Measurements from ENCODE around the gene NCS1. TPM values are rescaled to one million over a fixed set of nuclear protein-coding genes. Genes with fewer than 3 reads are reported as not detected.

The NCS1 gene
- total RNA-seq: 10 to 100 TPM; 14.0 to 30.4 TPM

DNA sequence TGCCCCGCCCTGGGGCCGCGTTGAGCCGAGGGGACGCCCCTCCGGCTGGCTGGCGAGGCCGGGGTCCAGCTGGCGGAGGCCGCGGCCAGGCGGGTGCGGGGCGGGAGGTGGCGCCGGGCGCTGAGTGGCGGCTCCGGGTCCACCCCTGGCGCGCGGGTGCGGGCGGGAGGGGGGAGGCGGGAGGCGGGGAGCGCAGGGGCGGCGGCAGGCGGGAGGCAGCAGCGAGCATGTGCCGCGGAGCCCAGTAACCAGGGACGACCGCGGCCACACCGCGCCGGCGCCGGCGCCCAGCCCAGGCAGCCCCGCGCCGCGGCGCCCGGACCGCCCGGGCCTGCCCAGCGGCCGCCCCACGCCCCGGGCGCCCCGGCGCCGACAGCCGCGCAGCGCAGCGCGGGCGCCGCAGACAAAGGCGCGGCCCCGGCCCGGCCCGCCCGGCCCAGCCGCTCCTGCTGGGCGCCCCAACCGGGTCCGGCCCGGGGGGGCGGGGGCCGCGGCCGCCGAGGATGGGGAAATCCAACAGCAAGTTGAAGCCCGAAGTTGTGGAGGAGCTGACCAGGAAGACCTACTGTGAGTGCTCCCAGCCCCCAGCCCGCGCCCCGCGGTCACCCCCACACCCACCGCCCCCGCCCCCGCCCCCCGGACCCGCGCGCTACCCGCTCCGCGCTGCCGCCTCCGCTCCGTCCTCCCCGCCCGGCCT lies at the start of gene NCS1:
Gene NCS1 (plus strand): TSS at position 244 of the 697 bp plus-strand sequence. CDS start 260 bp downstream, at position 504.
- H3K27me3 Mint-ChIP-seq: peaks cover 5% of the 10 kb centered on the region
- H3K4me1 Mint-ChIP-seq: peaks cover under 1% of the 10 kb centered on the region
- H3K4me3 Mint-ChIP-seq: peak within 1 kb of the TSS; percentile 70
- no peaks in the 10 kb centered on the region for H3K9me3 Mint-ChIP-seq
- H3K36me3 Mint-ChIP-seq (ENCODE audit: low read depth): no peaks in the 10 kb centered on the region
- H3K27ac Mint-ChIP-seq: no peak within 1 kb of the TSS
- ATAC-seq (replicated peaks): peak; percentile 72

DNA sequence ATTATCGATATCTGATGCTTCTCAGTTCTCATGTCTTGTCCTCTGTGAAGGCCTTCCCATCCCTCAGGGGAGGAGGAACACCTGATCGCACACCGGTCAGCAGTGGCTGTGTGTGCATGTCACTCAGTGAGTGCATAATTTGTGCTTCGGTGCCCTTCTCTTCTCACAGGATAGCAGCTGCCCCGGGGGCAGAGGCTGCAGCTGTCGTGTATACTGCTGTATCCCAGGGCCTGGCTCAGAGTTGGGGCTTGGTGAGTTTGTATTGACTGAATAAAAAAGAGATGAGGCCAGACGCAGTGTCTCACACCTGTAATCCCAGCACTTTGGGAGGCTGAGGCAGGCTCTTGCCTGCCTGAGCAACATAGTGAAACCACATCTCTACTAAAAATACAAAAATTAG lies 49.7 kb upstream of the NCS1 start:
- H3K9me3 Mint-ChIP-seq: no peaks in the 10 kb centered on the region
- no peak for ATAC-seq (replicated peaks)
- no peak overlapping the region for H3K27ac Mint-ChIP-seq
- no peak overlapping the region for H3K4me3 Mint-ChIP-seq
- H3K27me3 Mint-ChIP-seq: no peaks in the 10 kb centered on the region
- peaks cover 65% of the 10 kb centered on the region for H3K36me3 Mint-ChIP-seq (ENCODE audit: low read depth)
- H3K4me1 Mint-ChIP-seq: peaks cover 10% of the 10 kb centered on the region

DNA sequence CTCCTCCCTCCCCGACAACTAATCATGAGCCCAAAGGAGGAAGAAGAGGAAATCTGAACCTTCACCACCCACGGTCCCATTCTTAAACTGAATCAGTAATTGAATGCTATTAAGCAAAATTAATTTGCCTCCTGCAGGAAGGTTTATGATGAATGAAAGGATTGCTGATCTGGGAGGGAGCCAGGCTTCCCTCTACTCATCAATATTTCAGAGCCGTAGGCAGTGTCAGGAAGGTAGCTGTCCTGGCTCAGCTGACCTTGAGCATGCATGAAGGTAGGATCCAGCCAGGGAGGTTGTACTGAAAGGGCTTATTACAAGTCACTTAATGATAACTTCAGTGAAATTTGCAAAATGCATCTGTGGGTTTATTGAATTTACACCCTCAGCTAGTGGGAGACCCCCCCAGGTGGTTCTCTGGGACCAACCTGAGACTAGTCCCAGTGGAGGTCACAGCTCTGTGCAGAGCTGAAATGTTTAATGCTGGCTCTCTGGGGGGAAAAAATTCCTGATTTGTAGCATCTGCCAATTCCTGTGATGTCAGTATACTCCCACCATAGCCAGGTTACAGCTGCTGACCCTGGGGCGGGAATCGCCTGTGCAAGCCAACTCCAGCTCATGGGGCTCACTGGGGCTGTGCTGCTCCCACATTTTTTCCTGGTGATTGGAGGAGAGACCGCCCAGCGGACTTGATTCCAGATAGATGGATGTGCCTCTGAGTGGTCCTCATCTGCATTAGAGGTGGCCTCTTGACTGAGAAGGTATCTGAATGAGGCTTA lies 47.9 kb upstream of the NCS1 start:
- peaks cover 20% of the 10 kb centered on the region for H3K4me1 Mint-ChIP-seq
- H3K4me3 Mint-ChIP-seq: no peak overlapping the region
- no peaks in the 10 kb centered on the region for H3K27me3 Mint-ChIP-seq
- ATAC-seq (replicated peaks): no peak
- no peak overlapping the region for H3K27ac Mint-ChIP-seq
- peaks cover 74% of the 10 kb centered on the region for H3K36me3 Mint-ChIP-seq (ENCODE audit: low read depth)
- H3K9me3 Mint-ChIP-seq: no peaks in the 10 kb centered on the region

DNA sequence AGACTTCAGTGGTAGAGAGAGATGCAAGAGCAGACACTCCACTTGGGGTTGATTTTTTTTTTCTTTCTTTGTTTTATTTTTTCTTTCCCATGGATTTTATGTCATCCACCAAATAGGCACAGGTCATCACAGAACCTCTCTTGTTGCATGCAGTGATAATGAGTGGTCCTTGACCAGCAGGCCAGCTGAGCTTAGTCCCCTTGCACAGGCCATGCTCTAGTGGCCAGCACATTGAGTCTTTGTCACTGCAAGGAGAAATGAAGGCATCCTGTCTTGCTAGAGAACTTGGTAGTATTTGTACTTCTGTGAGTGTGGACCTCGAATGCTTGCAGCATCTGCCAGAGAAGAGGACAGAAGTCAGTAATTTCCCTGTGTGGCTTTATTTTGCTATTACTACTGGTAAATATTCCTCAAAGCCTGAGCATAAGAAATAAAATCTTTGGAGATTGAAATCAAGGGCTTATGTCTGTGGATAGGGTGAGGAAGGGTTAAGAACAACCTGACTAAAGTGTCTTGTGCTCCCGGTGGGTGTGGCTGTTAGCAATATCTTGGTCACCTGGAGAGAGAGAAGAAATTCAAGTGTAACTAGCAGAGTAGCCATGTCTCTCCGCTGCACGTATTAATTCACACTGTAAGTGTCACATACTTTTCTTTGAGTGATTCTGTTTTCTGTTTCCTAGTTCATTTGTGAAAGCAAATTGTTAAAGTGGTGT lies 45.3 kb upstream of the NCS1 start:
- Mint-ChIP-seq H3K27me3 (no peaks in the 10 kb centered on the region), H3K27ac (peak overlapping the region; percentile 2), H3K36me3 (ENCODE audit: low read depth) (peaks cover 78% of the 10 kb centered on the region), H3K4me1 (peaks cover 36% of the 10 kb centered on the region), H3K4me3 (peak overlapping the region; percentile 90), H3K9me3 (no peaks in the 10 kb centered on the region)
- ATAC-seq (replicated peaks): no peak

DNA sequence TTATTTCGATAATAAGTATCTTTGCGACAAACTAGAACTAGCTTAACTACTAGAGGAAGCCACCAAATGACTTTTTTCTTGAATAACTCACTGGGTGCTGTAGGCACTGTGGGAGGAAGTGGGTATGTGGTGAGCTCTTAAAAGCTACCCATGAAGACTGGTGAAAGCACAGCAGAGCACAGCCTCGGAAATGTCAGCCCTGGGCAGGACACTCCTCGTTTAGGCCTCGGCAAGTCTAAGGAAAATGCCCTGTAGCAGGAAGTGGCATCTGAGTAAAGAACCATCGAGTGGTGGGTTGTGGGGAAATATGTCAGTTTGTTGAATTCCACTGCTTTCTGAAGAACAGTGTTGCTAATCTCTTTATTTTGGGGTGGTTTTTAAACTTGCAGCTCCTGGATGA lies 44.0 kb upstream of the NCS1 start:
- peaks cover 36% of the 10 kb centered on the region for H3K4me1 Mint-ChIP-seq
- H3K36me3 Mint-ChIP-seq (ENCODE audit: low read depth): peaks cover 76% of the 10 kb centered on the region
- no peaks in the 10 kb centered on the region for H3K9me3 Mint-ChIP-seq
- peak; percentile 88 for ATAC-seq (replicated peaks)
- H3K27me3 Mint-ChIP-seq: no peaks in the 10 kb centered on the region
- H3K27ac Mint-ChIP-seq: peak overlapping the region; percentile 98
- H3K4me3 Mint-ChIP-seq: peak overlapping the region; percentile 90

DNA sequence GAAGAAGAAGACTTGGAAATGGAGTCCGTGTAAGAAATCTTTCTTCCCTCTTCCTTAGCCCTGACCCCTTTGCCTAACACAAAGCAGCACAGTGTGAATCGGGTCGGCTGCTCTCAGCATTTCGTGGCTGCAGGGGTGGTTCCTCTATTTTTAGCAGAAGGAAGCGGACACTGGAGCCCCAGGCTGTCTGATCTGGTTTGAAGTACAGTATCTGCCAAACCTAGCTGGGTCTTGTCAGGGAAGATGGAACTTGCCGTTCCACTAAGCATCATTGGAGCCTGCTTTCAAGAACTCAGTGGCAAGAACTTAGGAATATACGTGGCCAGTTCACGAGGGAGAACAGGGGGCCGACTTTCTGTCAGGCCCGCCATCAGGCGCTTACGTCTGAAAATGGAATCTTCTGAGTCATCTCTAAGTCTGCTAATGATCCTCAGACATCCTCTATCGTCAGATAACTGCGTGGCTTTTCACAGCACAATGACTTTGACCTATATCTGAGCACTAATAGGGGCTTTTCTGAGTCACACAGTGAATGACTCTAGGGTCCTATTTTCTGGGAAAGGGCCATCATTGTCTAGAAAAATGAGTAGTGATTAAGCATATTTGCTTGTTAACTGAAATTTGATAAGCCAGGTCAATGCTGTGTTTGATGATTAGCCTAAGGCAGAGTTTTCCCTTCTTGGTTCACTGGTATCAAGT lies 43.3 kb upstream of the NCS1 start:
- ATAC-seq (replicated peaks): peak; percentile 82
- Mint-ChIP-seq H3K9me3 (no peaks in the 10 kb centered on the region), H3K36me3 (ENCODE audit: low read depth) (peaks cover 77% of the 10 kb centered on the region), H3K4me1 (peaks cover 36% of the 10 kb centered on the region), H3K4me3 (peak overlapping the region; percentile 90), H3K27ac (peak overlapping the region; percentile 98), H3K27me3 (no peaks in the 10 kb centered on the region)

DNA sequence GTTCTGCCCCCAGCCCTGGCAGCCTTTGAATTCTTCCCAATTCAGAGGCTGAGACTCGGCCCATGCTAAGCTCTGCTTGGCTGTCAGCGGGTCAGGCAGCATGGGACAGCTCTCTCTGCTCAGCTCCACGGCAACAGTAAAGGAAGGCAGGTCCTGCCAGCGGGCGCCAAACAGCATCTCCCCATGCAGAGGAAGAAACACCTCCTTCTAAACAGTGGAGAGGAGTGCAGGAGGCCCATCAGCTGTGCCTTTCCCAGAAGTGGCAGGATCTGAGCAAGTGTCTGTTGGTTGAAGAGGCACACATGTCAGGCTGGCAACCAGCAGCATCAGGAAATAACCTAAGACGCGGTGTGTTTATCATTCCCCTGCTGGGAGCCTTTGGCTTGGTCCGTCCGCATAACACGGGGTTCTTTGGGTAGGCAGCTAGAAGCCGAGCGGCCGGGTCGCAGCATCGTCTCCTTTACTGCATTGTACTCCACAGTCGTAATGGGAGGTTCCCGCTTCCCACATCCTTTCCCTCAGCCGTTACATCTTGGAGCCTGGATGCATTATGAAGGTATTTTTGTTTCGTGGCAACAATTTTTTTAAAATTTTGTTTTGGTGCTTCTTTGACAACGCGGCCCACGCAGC lies 42.7 kb upstream of the NCS1 start:
- Mint-ChIP-seq H3K27me3 (no peaks in the 10 kb centered on the region), H3K9me3 (no peaks in the 10 kb centered on the region), H3K27ac (peak overlapping the region; percentile 98), H3K36me3 (ENCODE audit: low read depth) (peaks cover 75% of the 10 kb centered on the region), H3K4me3 (peak overlapping the region; percentile 90), H3K4me1 (peaks cover 36% of the 10 kb centered on the region)
- no peak for ATAC-seq (replicated peaks)

DNA sequence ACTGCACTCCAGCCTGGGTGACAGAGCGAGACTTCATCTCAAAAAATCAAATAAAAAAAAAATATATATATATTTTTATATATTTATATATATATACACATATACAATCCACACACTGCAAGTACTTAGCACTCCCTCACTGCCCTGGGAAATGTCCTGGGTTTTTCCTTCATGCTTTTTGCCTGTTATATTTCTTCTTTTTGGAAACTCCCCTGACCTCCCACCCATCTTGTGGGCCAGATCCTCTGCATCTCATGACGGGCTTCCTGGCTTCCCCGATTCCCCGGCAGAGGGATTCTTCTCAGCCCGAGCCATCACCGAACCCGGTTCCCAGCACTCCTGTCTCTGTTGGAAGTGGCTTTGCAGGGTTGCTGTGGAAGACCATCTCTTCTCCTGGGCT lies 39.5 kb upstream of the NCS1 start:
- Mint-ChIP-seq H3K9me3 (no peaks in the 10 kb centered on the region), H3K4me3 (no peak overlapping the region), H3K27ac (no peak overlapping the region), H3K36me3 (ENCODE audit: low read depth) (peaks cover 83% of the 10 kb centered on the region), H3K27me3 (no peaks in the 10 kb centered on the region), H3K4me1 (peaks cover 32% of the 10 kb centered on the region)
- no peak for ATAC-seq (replicated peaks)

DNA sequence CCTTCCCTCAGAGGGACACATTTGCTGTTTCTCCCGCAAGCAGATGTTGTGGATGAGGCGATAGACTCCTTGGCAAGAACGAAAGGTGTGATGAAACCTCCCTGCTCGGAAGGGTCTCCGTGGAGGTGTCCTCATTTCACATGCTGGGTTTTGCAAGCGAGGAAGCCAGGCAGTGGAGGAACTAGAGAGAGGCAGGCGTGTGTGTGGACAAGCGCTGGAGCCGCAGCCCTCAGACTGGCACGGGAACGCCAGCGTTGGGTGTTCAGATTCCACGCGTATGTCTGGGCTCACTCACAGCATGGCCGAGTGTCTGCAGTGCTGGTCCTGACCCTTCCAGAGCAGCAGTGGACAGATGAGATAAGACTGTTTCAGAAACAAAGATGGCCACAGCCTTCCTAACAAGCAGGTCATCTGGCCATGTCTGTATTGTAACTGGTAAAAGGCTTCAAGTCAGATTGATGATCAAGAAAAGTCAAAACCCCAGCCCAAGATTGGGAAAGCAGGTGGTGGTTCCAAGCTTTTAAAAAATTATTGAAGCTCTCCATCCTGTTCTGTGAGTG lies 35.0 kb upstream of the NCS1 start:
- no peaks in the 10 kb centered on the region for H3K27me3 Mint-ChIP-seq
- no peak overlapping the region for H3K4me3 Mint-ChIP-seq
- no peak for ATAC-seq (replicated peaks)
- H3K4me1 Mint-ChIP-seq: peaks cover 28% of the 10 kb centered on the region
- H3K27ac Mint-ChIP-seq: no peak overlapping the region
- H3K9me3 Mint-ChIP-seq: no peaks in the 10 kb centered on the region
- H3K36me3 Mint-ChIP-seq (ENCODE audit: low read depth): peaks cover 41% of the 10 kb centered on the region

DNA sequence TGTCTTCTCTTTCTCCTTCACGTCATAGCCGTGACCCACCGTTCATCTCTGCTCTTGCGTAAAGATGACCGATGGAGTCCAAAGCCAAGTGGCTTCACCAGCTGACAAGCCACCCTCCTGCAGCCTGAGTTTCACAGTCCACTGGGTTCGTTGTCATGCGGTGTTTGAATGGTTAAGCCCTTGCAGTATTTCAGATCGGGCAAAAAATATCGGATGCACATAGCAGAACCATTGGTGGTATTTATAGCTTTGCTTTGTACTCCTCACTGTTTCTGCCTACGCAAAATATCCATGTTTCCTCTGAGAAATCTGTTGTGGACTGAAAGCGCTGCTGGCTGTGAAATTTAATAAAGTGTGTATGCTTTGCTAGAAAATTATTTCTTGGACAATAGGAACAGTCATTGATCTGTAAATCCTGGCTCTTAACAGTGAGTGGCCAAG lies 34.5 kb upstream of the NCS1 start:
- H3K36me3 Mint-ChIP-seq (ENCODE audit: low read depth): peaks cover 41% of the 10 kb centered on the region
- no peaks in the 10 kb centered on the region for H3K9me3 Mint-ChIP-seq
- H3K4me1 Mint-ChIP-seq: peaks cover 28% of the 10 kb centered on the region
- no peaks in the 10 kb centered on the region for H3K27me3 Mint-ChIP-seq
- no peak for ATAC-seq (replicated peaks)
- H3K4me3 Mint-ChIP-seq: peak overlapping the region; percentile 19
- no peak overlapping the region for H3K27ac Mint-ChIP-seq

DNA sequence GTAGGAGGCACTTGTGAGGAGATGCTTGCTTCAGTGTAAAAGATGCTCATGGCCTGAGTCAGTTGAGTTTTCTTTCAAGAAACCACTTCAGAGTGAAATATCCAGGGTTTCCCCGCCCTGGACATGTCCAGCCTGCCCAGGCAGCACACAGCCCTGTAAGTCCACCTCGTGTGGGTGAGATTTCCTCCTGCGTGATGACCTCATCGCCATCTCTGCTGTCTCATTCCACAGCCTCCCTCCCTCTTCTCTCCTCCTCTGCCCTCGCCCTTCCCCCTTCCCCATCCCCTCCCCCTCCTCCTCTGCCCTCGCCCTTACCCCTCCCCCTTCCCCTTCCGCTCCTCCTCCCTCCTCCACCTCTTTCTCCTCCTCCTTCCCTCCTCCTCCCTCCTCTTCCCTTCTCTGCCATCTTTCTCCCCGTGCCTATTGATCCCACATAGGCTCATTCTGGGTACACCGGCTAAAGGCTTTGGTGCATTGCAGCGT lies 34.0 kb upstream of the NCS1 start:
- H3K4me1 Mint-ChIP-seq: peaks cover 28% of the 10 kb centered on the region
- no peaks in the 10 kb centered on the region for H3K27me3 Mint-ChIP-seq
- H3K27ac Mint-ChIP-seq: no peak overlapping the region
- peak; percentile 41 for ATAC-seq (replicated peaks)
- H3K36me3 Mint-ChIP-seq (ENCODE audit: low read depth): peaks cover 36% of the 10 kb centered on the region
- peak overlapping the region; percentile 19 for H3K4me3 Mint-ChIP-seq
- H3K9me3 Mint-ChIP-seq: no peaks in the 10 kb centered on the region

DNA sequence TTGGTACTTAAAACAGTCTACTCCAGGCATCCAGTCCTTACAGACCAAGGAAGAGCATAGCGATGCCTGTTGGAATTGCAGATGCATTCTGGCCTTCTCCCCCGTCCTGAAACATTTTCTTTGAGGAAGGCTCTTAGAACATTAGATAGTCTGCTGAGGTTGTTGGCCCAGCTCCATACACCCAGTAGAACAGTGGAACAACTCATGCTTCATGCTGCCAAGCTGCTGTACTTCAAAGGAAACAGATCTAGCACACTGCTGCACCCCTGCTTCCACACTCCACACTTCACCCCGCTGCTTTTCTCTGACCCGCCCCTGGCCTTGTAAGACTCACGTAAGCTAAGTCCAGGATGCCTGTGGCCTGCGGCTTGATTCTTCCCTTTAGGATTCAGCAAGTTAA lies 33.4 kb upstream of the NCS1 start:
- Mint-ChIP-seq H3K36me3 (ENCODE audit: low read depth) (peaks cover 30% of the 10 kb centered on the region), H3K4me1 (peaks cover 28% of the 10 kb centered on the region), H3K4me3 (peak overlapping the region; percentile 19)

DNA sequence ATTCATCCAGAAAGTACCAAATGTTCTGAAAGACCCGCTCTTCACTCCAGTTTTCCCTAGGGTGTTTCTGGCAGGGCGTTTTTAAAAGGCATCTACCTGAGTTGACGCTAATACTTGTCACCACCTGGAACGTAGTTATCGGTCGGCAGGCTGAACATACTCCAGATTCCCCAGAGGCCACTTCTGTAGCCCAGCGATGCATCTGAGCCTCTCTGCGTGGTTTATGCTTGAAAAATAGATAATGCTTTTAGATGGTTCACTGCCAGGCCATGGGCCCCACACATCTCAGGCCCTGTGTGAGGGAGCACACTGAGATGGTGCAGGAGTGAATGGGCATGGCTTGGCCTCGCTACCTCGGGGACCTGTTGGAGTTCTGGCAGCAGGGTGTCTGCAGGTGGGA lies 33.0 kb upstream of the NCS1 start:
- H3K27me3 Mint-ChIP-seq: peaks cover 4% of the 10 kb centered on the region
- H3K4me3 Mint-ChIP-seq: no peak overlapping the region
- H3K36me3 Mint-ChIP-seq (ENCODE audit: low read depth): peaks cover 28% of the 10 kb centered on the region
- peaks cover 28% of the 10 kb centered on the region for H3K4me1 Mint-ChIP-seq
- H3K27ac Mint-ChIP-seq: no peak overlapping the region
- no peaks in the 10 kb centered on the region for H3K9me3 Mint-ChIP-seq
- ATAC-seq (replicated peaks): no peak

More for the DNA sequence above, 33.4 kb upstream of the NCS1 start:
- Mint-ChIP-seq H3K27ac (no peak overlapping the region), H3K27me3 (peaks cover 2% of the 10 kb centered on the region), H3K9me3 (no peaks in the 10 kb centered on the region)
- ATAC-seq (replicated peaks): no peak
